Small intestine (tissue), 7 donors: ENCODE measurements around the gene C19orf81. TPM values are rescaled to one million over a fixed set of nuclear protein-coding genes. Genes with fewer than 3 reads are reported as not detected.

Source experiments
- DNase-seq, 2 donors: peaks; one replicate each; pipeline versions ENCODE4 v3.0.0 to v3.0.0-alpha.2; 2013
- FAIRE-seq: peaks from 2 replicates; lab custom pipeline; 2012; peaks lifted over from hg19 to GRCh38; lab: Jason Lieb, UNC
- H3K27ac ChIP-seq, 3 donors: one replicate each; pipeline ENCODE4 v1.5.1; 2013; ENCODE audit warnings: low read length in 2 of 3, mild to moderate bottlenecking in 2 of 3, control low read depth in 1 of 3, inconsistent platforms in 1 of 3, low read depth in 1 of 3, moderate library complexity in 1 of 3
- H3K27me3 ChIP-seq, 3 donors: one replicate each; pipeline ENCODE4 v1.6.1; 2013; ENCODE audit warnings: low read length in 3 of 3, inconsistent platforms in 1 of 3; ENCODE audit not compliant: control insufficient read depth in 3 of 3, insufficient read depth in 3 of 3
- H3K36me3 ChIP-seq, 3 donors: one replicate each; pipeline ENCODE4 v1.6.1; 2013; ENCODE audit warnings: low read length in 3 of 3, inconsistent platforms in 1 of 3, low read depth in 1 of 3, mild to moderate bottlenecking in 1 of 3, moderate library complexity in 1 of 3; ENCODE audit not compliant: control insufficient read depth in 3 of 3, insufficient read depth in 2 of 3
- H3K4me1 ChIP-seq, 3 donors: one replicate each; pipeline ENCODE4 v1.6.1; 2013; ENCODE audit warnings: low read length in 2 of 3, inconsistent platforms in 1 of 3, low read depth in 1 of 3, mild to moderate bottlenecking in 1 of 3, moderate library complexity in 1 of 3; ENCODE audit not compliant: control insufficient read depth in 3 of 3, insufficient read depth in 2 of 3
- H3K4me3 ChIP-seq, 3 donors: one replicate each; pipeline ENCODE4 v1.5.1; 2013; ENCODE audit warnings: low read length in 3 of 3, control low read depth in 1 of 3, inconsistent platforms in 1 of 3, low read depth in 1 of 3, mild to moderate bottlenecking in 1 of 3, moderate library complexity in 1 of 3
- H3K9me3 ChIP-seq, 2 donors: one replicate each; pipeline ENCODE4 v1.6.1; 2013; ENCODE audit warnings: low read depth in 1 of 2, low read length in 1 of 2; ENCODE audit not compliant: control insufficient read depth in 2 of 2, insufficient read depth in 1 of 2
- WGBS, 3 donors: extraction: QIAGEN DNeasy Blood & Tissue Kit; methylation state at CpG; one replicate each; pipeline ENCODE4 v1.1.7; 2013; 5-methylcytosine and 5-hydroxymethylcytosine counted together
- polyA plus RNA-seq, 4 donors: library from polyadenylated mRNA; stranded (reverse) in 3 of 4; unstranded in 1 of 4; fragments of 200-250 nt in 3 of 4; fragments of 120-200 nt in 1 of 4; gene quantifications; one replicate each; pipeline versions ENCODE4 v1.2.1 to v1.2.3, GENCODE V29; 2013
- donor health status: healthy with polysubstance abuse.
- donor health status: control.
- donor health status: control.
- donor health status: Bipolar disorder and iron deficiency.
- donor health status: healthy.

The C19orf81 gene
- polyA plus RNA-seq, 4 donors: 0.19 TPM; not detected in 3

GRCh38 chr19:50658441-50659317 lies 9.4 kb downstream of the C19orf81 start:
- H3K4me1 ChIP-seq: peaks cover 0 to 2% (median 0%) of the 10 kb centered on the region in 3 donors
- peaks cover 0 to 2% of the 10 kb centered on the region in 2 donors for H3K9me3 ChIP-seq
- peaks cover 0 to 40% (median 21%) of the 10 kb centered on the region in 3 donors for H3K27me3 ChIP-seq
- FAIRE-seq (no peak), DNase-seq (peak in 1 of 2 donors; percentile 68)
- H3K27ac ChIP-seq: peak overlapping the region in 2 of 3 donors; percentile 29 to 34
- H3K36me3 ChIP-seq: no peaks in the 10 kb centered on the region
- H3K4me3 ChIP-seq: peak overlapping the region in 1 of 3 donors; percentile 11
- 3 to 14% (median 14%) methylated on average over 65 to 67 of the region's 67 CpGs for WGBS, 3 donors

- 4 to 12% (median 11%) methylated on average over 26 to 36 of the region's 37 CpGs for WGBS, 3 donors
- Histone ChIP-seq H3K4me3 (no peak overlapping the region), H3K36me3 (no peaks in the 10 kb centered on the region), H3K27me3 (peaks cover 0 to 45% (median 21%) of the 10 kb centered on the region in 3 donors), H3K27ac (no peak overlapping the region), H3K9me3 (peaks cover 0 to 2% of the 10 kb centered on the region in 2 donors), H3K4me1 (peaks cover 0 to 2% (median 0%) of the 10 kb centered on the region in 3 donors)
- no peak for FAIRE-seq
- no peak for DNase-seq
Measured at GRCh38 chr19:50659318-50660087, 10.3 kb downstream of the C19orf81 start.

- DNase-seq: no peak
- no peak overlapping the region for H3K27ac ChIP-seq
- H3K4me3 ChIP-seq: no peak overlapping the region
- no peak for FAIRE-seq
- H3K36me3 ChIP-seq: no peaks in the 10 kb centered on the region
- H3K4me1 ChIP-seq: peaks cover 0 to 2% (median 0%) of the 10 kb centered on the region in 3 donors
- peaks cover 0 to 47% (median 19%) of the 10 kb centered on the region in 3 donors for H3K27me3 ChIP-seq
- 19 to 50% (median 43%) methylated on average over 5 to 6 of the region's 6 CpGs for WGBS, 3 donors
- H3K9me3 ChIP-seq: peaks cover 0 to under 1% of the 10 kb centered on the region in 2 donors
Measured at GRCh38 chr19:50660088-50660366, 10.8 kb downstream of the C19orf81 start.

- Histone ChIP-seq H3K27me3 (peaks cover 0 to 49% (median 18%) of the 10 kb centered on the region in 3 donors), H3K9me3 (no peaks in the 10 kb centered on the region), H3K36me3 (no peaks in the 10 kb centered on the region), H3K27ac (no peak overlapping the region), H3K4me3 (no peak overlapping the region), H3K4me1 (peaks cover 0 to 2% (median 0%) of the 10 kb centered on the region in 3 donors)
- FAIRE-seq (no peak), DNase-seq (no peak)
- 75 to 90% (median 82%) methylated on average over 10 of the region's 10 CpGs for WGBS, 3 donors
Measured at GRCh38 chr19:50661023-50661422, 11.8 kb downstream of the C19orf81 start.

GRCh38 chr19:50661766-50662650 lies 12.8 kb downstream of the C19orf81 start:
- 63 to 69% (median 68%) methylated on average over 46 to 49 of the region's 49 CpGs for WGBS, 3 donors

GRCh38 chr19:50662651-50663481 lies 13.6 kb downstream of the C19orf81 start:
- H3K27ac ChIP-seq: no peak overlapping the region
- 51 to 66% (median 63%) methylated on average over 16 of the region's 16 CpGs for WGBS, 3 donors
- no peaks in the 10 kb centered on the region for H3K9me3 ChIP-seq
- DNase-seq: no peak
- H3K4me1 ChIP-seq: peaks cover 0 to 2% (median 0%) of the 10 kb centered on the region in 3 donors
- FAIRE-seq: no peak
- no peak overlapping the region for H3K4me3 ChIP-seq
- H3K36me3 ChIP-seq: no peaks in the 10 kb centered on the region
- peaks cover 6 to 54% (median 21%) of the 10 kb centered on the region in 3 donors for H3K27me3 ChIP-seq

More at GRCh38 chr19:50661766-50662650, 12.8 kb downstream of the C19orf81 start:
- Histone ChIP-seq H3K36me3 (no peaks in the 10 kb centered on the region), H3K9me3 (no peaks in the 10 kb centered on the region), H3K27ac (no peak overlapping the region), H3K27me3 (peaks cover 0 to 57% (median 19%) of the 10 kb centered on the region in 3 donors), H3K4me1 (peaks cover 0 to 2% (median 0%) of the 10 kb centered on the region in 3 donors), H3K4me3 (no peak overlapping the region)
- FAIRE-seq: no peak
- DNase-seq: no peak

- WGBS, 3 donors: 82 to 100% (median 92%) methylated on average over 1 of the region's 1 CpG
- DNase-seq: no peak
- no peaks in the 10 kb centered on the region for H3K36me3 ChIP-seq
- no peak overlapping the region for H3K4me3 ChIP-seq
- no peaks in the 10 kb centered on the region for H3K9me3 ChIP-seq
- H3K27ac ChIP-seq: no peak overlapping the region
- peaks cover 7 to 49% (median 21%) of the 10 kb centered on the region in 3 donors for H3K27me3 ChIP-seq
- FAIRE-seq: no peak
- H3K4me1 ChIP-seq: peaks cover 0 to 2% (median 0%) of the 10 kb centered on the region in 3 donors
Measured at GRCh38 chr19:50663482-50663790, 14.2 kb downstream of the C19orf81 start.
